ENCODE results near the gene EYA2.
"Not testable (repeated sequence)": the region's sequence is repeated elsewhere in the genome, so short reads cannot be mapped to it uniquely, and the experiment has no call there.

Gene EYA2

DNA sequence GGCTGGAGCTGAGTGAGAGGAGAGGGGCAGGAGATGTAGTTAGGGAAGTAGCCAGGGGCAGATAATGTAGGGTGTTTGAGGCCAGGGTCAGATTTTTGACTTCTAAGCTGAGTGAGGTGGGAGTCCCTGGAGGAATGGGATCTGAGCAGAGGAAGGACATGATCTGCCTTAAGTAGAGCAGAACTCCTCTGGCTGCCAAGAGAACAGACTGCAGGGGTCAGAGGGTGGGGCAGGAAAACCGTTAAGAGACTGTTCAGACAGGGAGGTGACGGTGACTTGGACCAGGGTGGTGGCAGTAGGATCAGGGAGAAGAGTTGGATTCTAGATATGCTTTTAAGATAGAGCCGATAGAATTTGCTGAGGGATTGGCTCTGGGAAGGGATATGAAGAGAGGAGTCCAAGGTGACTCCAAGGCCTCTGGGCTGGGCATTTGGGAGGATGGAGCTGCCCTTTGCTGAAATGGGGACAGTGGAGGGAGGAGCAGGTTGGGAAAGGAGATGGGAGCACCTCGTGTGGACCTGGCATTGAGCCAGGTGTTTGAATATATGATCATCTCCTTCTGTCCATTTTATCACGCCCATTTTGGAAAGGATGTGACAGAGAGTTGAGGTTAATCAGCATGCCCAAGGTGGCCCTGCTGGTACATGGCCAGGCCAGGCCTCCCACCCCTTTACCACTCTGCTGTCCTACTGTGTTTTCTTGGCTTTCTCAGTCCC, 18.8 kb downstream of the EYA2 start:
- DNase-seq (ENCODE audit: low read depth, low spot score), result no peak
- ChIA-PET CTCF (no interaction called here), POLR2A (no interaction called here)
- TF ChIP-seq, protein P1, sequence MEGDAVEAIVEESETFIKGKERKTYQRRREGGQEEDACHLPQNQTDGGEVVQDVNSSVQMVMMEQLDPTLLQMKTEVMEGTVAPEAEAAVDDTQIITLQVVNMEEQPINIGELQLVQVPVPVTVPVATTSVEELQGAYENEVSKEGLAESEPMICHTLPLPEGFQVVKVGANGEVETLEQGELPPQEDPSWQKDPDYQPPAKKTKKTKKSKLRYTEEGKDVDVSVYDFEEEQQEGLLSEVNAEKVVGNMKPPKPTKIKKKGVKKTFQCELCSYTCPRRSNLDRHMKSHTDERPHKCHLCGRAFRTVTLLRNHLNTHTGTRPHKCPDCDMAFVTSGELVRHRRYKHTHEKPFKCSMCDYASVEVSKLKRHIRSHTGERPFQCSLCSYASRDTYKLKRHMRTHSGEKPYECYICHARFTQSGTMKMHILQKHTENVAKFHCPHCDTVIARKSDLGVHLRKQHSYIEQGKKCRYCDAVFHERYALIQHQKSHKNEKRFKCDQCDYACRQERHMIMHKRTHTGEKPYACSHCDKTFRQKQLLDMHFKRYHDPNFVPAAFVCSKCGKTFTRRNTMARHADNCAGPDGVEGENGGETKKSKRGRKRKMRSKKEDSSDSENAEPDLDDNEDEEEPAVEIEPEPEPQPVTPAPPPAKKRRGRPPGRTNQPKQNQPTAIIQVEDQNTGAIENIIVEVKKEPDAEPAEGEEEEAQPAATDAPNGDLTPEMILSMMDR (IDR thresholded peaks at IDR 0.05; ENCODE audit: insufficient read depth, low read length, missing control alignments), result no peak
- no peak overlapping the region for H3K4me3 ChIP-seq (ENCODE audit: low read depth, low read length)

DNA sequence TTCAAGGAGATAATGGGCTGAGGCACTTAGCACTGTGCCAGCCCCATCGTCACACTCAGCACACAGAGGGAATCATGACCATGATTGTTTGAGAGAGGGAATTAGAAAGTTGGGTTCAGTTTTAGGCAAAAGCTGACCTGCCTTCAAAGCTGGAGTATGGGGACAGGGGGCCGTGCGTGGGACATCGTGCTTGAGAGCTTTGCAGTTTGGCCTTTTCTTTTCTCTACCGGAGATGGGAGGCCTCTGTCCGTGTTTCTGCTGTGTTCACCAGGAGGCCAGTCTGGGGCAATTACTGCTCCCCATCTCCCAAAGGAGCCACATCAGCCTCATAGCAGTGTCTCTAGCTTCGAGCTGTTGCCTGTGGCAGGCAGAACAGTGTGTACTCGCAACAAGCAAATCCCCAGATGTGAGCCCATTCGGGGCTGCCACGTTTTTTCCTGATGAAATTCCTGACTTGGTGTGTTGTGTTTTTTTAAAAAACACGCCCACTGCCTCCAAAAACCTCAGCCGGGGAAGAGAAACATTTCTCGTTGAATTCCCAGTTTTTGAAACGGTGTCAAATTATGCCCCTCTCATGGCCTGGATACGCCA, 20.2 kb downstream of the EYA2 start:
- TF ChIP-seq, protein P1 (IDR thresholded peaks at IDR 0.05; ENCODE audit: insufficient read depth, low read length, missing control alignments), result no peak
- DNase-seq (ENCODE audit: low read depth, low spot score), result no peak
- POLR2A ChIA-PET, result no interaction called here
- CTCF ChIA-PET, result no interaction called here
- no peak overlapping the region for H3K4me3 ChIP-seq (ENCODE audit: low read depth, low read length)

DNA sequence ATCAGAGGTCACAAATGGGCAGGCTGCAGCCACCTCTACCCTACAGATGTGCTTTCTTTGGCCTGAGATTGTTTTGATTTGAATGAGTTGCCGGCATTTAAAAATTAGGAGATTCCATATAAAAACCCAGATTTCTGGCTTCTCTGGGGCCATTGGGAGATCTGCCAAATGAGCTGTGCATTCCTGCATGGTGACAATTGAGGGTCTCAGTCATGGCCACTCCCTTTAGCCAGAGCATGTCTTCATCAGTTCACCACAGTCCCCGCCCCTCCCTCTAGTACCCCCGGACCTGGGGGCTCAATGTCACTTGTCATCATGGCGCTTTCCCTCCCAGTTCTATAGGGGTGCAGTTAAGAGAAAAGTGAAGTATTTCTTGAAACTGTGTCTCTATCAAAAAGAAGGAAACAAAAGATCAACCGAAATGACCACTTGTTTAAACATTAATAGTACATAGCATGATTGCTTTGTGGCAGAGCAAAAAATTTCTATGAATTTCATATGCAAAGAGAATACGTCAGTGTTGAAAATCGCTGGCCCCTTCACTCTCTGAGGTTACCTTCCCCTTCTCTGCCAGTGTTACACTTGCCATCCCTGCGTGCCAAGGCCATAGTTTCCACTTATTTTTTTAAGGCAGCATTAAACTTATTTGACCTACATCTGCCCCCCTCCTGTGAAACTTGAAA, 21.1 kb downstream of the EYA2 start:
- DNase-seq (ENCODE audit: low read depth, low spot score), result no peak
- ChIA-PET CTCF (no interaction called here), POLR2A (no interaction called here)
- no peak overlapping the region for H3K4me3 ChIP-seq (ENCODE audit: low read depth, low read length)
- TF ChIP-seq, protein P1 (IDR thresholded peaks at IDR 0.05; ENCODE audit: insufficient read depth, low read length, missing control alignments), result no peak

DNA sequence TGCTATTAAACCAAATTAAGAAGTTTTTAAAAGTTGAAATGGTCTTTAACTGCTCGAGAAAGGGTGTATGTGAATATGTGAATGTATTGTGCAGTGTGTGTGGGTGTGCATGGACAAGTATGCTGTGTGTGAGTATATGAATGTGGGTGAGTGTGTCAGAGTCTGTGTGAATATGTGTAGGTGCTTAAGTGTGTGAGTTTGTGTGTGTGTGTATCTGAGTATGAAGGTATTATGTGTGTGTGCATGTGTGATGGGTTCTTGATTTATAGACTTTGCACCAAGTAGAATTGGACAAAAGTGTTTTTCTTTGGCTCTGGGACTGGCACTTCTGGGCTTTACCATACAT, 21.6 kb downstream of the EYA2 start:
- no peak for DNase-seq (ENCODE audit: low read depth, low spot score)
- CTCF ChIA-PET, result no interaction called here
- no peak overlapping the region for H3K4me3 ChIP-seq (ENCODE audit: low read depth, low read length)
- POLR2A ChIA-PET, result no interaction called here
- TF ChIP-seq, protein P1 (IDR thresholded peaks at IDR 0.05; ENCODE audit: insufficient read depth, low read length, missing control alignments), result no peak

DNA sequence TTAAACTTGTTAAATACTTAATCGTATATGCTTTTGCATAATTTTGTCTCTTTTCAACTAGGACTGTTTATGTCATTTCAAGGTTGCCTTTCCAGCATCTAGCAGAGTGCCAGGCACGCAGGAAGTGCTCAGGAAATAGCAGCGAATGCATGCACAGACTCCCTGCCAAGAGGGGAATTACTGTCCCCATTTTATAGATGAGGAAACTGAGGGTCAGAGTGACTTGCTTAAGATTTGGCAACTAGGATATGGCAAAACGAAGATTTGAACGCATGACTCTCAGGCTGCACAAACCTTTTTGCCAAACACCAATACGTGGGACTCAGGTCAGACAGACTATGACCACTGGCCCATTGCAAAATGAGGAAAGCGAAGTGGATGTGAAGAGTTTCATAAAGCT, 22.5 kb downstream of the EYA2 start:
- DNase-seq (ENCODE audit: low read depth, low spot score), result no peak
- H3K4me3 ChIP-seq (ENCODE audit: low read depth, low read length), result no peak overlapping the region
- TF ChIP-seq, protein P1 (IDR thresholded peaks at IDR 0.05; ENCODE audit: insufficient read depth, low read length, missing control alignments), result no peak
- POLR2A ChIA-PET, result no interaction called here
- CTCF ChIA-PET, result no interaction called here

DNA sequence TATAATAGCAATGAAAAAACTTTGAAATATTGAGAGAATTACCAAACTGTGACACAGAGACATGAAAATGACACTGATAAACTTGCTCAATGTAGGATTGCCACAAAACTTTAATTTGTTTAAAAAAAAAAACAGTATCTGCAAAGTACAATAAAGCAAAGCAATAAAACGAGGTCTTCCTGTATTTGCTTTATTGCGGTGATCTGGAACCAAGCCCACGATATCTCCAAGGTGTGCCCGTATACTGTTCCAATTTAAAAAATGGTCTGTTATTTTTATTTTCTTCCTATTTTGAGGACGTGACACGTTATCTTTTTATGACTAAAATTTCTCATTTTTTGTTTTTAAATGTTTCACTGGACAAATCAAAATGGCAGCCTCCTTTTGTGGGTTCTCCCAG, 25.5 kb downstream of the EYA2 start:
- TF ChIP-seq, protein P1 (IDR thresholded peaks at IDR 0.05; ENCODE audit: insufficient read depth, low read length, missing control alignments), result no peak
- no peak overlapping the region for H3K4me3 ChIP-seq (ENCODE audit: low read depth, low read length)
- ChIA-PET CTCF (no interaction called here), POLR2A (no interaction called here)
- DNase-seq (ENCODE audit: low read depth, low spot score), result no peak

DNA sequence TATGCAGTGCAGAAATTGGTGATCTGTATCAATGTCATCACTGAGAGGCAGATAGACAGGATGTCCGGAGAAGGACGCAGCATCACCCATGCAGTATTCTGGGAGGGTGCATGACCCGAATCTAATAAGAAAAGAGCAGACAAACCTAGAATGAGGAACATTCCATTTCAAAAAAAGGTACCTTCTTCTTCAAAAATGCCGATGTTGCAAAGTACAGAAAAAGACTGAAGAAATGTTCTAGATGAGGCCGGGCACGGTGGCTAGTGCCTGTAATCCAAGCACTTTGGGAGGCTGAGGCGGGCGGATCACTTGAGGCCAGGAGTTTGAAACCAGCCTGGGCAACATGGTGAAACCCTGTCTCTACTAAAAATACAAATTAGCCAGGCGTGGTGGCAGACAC, 28.2 kb downstream of the EYA2 start:
- H3K4me3 ChIP-seq (ENCODE audit: low read depth, low read length); DNase-seq (ENCODE audit: low read depth, low spot score); CTCF ChIA-PET; POLR2A ChIA-PET: not testable (repeated sequence)

Data from AG04449 (cell line).